ENCODE data around the gene SLC5A11.

DNA sequence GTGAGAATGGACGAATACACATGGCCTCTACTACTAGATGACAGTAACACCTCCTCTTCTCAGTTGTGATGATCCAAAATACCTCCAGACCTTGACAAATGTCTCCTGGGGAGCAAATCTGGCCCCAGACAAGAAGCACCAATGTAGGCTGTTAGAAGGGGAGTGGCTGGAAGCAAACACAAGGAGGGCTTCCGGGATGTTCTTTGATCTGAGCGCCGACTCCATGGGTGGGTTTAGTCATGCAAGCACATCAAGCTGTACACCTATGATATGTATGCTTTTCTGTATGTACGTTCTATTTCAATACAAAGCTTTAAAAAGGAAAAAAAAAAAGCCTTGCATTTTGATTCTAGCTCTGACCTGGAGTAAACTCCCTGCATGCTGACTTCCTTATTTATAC lies 108.0 kb downstream of the SLC5A11 start:
- TF ChIP-seq, protein P1, sequence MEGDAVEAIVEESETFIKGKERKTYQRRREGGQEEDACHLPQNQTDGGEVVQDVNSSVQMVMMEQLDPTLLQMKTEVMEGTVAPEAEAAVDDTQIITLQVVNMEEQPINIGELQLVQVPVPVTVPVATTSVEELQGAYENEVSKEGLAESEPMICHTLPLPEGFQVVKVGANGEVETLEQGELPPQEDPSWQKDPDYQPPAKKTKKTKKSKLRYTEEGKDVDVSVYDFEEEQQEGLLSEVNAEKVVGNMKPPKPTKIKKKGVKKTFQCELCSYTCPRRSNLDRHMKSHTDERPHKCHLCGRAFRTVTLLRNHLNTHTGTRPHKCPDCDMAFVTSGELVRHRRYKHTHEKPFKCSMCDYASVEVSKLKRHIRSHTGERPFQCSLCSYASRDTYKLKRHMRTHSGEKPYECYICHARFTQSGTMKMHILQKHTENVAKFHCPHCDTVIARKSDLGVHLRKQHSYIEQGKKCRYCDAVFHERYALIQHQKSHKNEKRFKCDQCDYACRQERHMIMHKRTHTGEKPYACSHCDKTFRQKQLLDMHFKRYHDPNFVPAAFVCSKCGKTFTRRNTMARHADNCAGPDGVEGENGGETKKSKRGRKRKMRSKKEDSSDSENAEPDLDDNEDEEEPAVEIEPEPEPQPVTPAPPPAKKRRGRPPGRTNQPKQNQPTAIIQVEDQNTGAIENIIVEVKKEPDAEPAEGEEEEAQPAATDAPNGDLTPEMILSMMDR (optimal IDR thresholded peaks at IDR 0.05 in 1 of 3, IDR thresholded peaks at IDR 0.05 in 1 of 3, conservative IDR thresholded peaks at IDR 0.05 in 1 of 3; ENCODE audit: extremely low read depth in 1 of 3, insufficient read depth in 2 of 3, low read length in 3 of 3) = no peak
- TF ChIP-seq EZH2 (IDR thresholded peaks at IDR 0.05; ENCODE audit: low read length) = no peak

Data from keratinocyte (primary cell).